Measurements from ENCODE around the gene MCU.
"Not testable (repeated sequence)": the region's sequence is repeated elsewhere in the genome, so short reads cannot be mapped to it uniquely, and the experiment has no call there.

DNA sequence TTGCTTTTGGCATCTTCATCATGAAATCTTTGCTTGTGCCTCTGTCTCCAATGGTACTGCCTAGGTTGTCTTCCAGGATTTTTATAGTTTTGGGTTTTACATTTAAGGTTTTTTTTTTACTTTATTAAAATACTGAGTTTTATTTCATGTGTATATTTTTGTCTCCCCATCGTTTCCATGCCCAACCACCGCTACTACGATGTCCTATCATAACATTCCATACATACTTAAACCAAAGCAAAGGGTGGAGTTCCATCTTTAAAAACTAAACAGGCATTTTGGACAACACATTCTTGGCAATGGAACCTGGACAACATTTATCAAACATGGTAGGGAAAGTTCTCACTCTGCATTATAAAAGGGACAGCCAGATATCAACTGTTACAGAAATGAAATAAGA, 225.3 kb downstream of the MCU start:
- TF ChIP-seq, protein P1, sequence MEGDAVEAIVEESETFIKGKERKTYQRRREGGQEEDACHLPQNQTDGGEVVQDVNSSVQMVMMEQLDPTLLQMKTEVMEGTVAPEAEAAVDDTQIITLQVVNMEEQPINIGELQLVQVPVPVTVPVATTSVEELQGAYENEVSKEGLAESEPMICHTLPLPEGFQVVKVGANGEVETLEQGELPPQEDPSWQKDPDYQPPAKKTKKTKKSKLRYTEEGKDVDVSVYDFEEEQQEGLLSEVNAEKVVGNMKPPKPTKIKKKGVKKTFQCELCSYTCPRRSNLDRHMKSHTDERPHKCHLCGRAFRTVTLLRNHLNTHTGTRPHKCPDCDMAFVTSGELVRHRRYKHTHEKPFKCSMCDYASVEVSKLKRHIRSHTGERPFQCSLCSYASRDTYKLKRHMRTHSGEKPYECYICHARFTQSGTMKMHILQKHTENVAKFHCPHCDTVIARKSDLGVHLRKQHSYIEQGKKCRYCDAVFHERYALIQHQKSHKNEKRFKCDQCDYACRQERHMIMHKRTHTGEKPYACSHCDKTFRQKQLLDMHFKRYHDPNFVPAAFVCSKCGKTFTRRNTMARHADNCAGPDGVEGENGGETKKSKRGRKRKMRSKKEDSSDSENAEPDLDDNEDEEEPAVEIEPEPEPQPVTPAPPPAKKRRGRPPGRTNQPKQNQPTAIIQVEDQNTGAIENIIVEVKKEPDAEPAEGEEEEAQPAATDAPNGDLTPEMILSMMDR (IDR thresholded peaks at IDR 0.05) = not testable (repeated sequence)
- TF ChIP-seq ETV6 (CRISPR knock-in tag; IDR thresholded peaks at IDR 0.05); E2F4 (CRISPR knock-in tag; IDR thresholded peaks at IDR 0.05; ENCODE audit: borderline replicate concordance, low read depth); ATF3 (CRISPR knock-in tag; conservative IDR thresholded peaks at IDR 0.05); GABPB1 (CRISPR knock-in tag; IDR thresholded peaks at IDR 0.05); NR1H2 (CRISPR knock-in tag; IDR thresholded peaks at IDR 0.05); KAT7 (CRISPR knock-in tag; IDR thresholded peaks at IDR 0.05; ENCODE audit: borderline replicate concordance); TEAD4 (CRISPR knock-in tag; IDR thresholded peaks at IDR 0.05); ESRRA (CRISPR knock-in tag; IDR thresholded peaks at IDR 0.05; ENCODE audit: borderline replicate concordance): not testable (repeated sequence)
- TF ChIP-seq, protein P2, sequence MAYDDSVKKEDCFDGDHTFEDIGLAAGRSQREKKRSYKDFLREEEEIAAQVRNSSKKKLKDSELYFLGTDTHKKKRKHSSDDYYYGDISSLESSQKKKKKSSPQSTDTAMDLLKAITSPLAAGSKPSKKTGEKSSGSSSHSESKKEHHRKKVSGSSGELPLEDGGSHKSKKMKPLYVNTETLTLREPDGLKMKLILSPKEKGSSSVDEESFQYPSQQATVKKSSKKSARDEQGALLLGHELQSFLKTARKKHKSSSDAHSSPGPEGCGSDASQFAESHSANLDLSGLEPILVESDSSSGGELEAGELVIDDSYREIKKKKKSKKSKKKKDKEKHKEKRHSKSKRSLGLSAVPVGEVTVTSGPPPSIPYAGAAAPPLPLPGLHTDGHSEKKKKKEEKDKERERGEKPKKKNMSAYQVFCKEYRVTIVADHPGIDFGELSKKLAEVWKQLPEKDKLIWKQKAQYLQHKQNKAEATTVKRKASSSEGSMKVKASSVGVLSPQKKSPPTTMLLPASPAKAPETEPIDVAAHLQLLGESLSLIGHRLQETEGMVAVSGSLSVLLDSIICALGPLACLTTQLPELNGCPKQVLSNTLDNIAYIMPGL (CRISPR knock-in tag; IDR thresholded peaks at IDR 0.05) = not testable (repeated sequence)
- TF ChIP-seq, protein P3, sequence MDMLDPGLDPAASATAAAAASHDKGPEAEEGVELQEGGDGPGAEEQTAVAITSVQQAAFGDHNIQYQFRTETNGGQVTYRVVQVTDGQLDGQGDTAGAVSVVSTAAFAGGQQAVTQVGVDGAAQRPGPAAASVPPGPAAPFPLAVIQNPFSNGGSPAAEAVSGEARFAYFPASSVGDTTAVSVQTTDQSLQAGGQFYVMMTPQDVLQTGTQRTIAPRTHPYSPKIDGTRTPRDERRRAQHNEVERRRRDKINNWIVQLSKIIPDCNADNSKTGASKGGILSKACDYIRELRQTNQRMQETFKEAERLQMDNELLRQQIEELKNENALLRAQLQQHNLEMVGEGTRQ (CRISPR knock-in tag; IDR thresholded peaks at IDR 0.05) = not testable (repeated sequence)
